Erythroblast (primary cell): ENCODE results near the gene VGLL1.

Experiments used
- GATA1 ChIP-seq: IDR thresholded peaks from 2 replicates; pipeline ENCODE4 v1.6.1; 2011; ENCODE audit warnings: low read depth, mild to moderate bottlenecking, control low read depth, low read length, moderate library complexity
- POLR2A ChIP-seq: IDR thresholded peaks from 2 replicates; pipeline ENCODE4 v1.6.1; 2011; ENCODE audit warnings: mild to moderate bottlenecking, low read length

DNA sequence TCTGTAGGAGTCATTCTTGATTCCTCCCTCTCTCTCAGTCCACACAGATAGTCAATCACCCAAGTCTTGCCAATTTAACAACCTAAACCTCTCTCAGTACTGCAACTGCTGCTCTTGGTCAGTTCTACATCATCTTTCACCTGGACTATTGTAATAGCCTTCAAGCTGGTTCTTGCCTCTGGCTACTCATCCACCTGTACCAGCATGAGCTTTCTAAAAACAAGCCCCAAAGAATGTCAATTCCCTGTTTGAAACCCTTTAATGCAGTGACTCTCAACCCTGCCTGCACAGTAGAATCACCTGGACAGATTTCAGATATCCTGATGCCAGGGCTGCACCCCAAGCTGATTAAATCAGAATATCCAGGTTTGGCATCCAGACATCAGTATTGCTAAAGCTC, 48.3 kb downstream of the VGLL1 start:
- TF ChIP-seq POLR2A: no peak
- TF ChIP-seq GATA1: no peak
